GM12875 (cell line): ENCODE data around the gene THSD1.

Source experiments
- H3K4me3 ChIP-seq: one replicate; pipeline ENCODE4 v1.5.1; 2011; ENCODE audit warnings: low read depth, low read length, control low read depth
- CTCF ChIP-seq: IDR thresholded peaks from 2 replicates; pipeline ENCODE4 v1.5.1; 2011; ENCODE audit warnings: low read depth, mild to moderate bottlenecking, control low read depth, inconsistent platforms, low read length, moderate library complexity, borderline replicate concordance; ENCODE audit not compliant: insufficient read depth

Gene THSD1

GRCh38 chr13:52432456-52432855, 26.5 kb upstream of the THSD1 start:
- TF ChIP-seq CTCF, result no peak
- no peak overlapping the region for H3K4me3 ChIP-seq

- no peak for TF ChIP-seq CTCF
- no peak overlapping the region for H3K4me3 ChIP-seq
These were observed 22.3 kb upstream of the THSD1 start for GRCh38 chr13:52428295-52428694.

- no peak overlapping the region for H3K4me3 ChIP-seq
- TF ChIP-seq CTCF, result no peak
These were observed 15.2 kb upstream of the THSD1 start for GRCh38 chr13:52421216-52421615.

GRCh38 chr13:52419080-52419479, 13.1 kb upstream of the THSD1 start:
- H3K4me3 ChIP-seq, result no peak overlapping the region
- TF ChIP-seq CTCF, result no peak

- TF ChIP-seq CTCF, result no peak
- no peak overlapping the region for H3K4me3 ChIP-seq
These were observed 9.0 kb upstream of the THSD1 start for GRCh38 chr13:52414963-52415362.

- no peak for TF ChIP-seq CTCF
- H3K4me3 ChIP-seq, result no peak overlapping the region
These were observed 8.1 kb upstream of the THSD1 start for GRCh38 chr13:52414051-52414450.

GRCh38 chr13:52412128-52412527, 6.2 kb upstream of the THSD1 start:
- no peak for TF ChIP-seq CTCF

More at GRCh38 chr13:52412128-52412527, 6.2 kb upstream of the THSD1 start:
- H3K4me3 ChIP-seq, result no peak overlapping the region
